Activated T-cell treated with anti-CD3 and anti-CD28 coated beads, Interleukin-2, amount 50 U/mL, for 1 hour (primary cell): Measurements from ENCODE around the gene C9orf50.
"Not testable (repeated sequence)": the region's sequence is repeated elsewhere in the genome, so short reads cannot be mapped to it uniquely, and the experiment has no call there.

Experiments used
- DNase-seq: peaks from one replicate; pipeline ENCODE4 v3.0.0-alpha.2; 2020

C9orf50 gene

GRCh38 chr9:129609486-129610212 is 11.3 kb downstream of the C9orf50 start:
- peak; percentile 70 for DNase-seq

DNA sequence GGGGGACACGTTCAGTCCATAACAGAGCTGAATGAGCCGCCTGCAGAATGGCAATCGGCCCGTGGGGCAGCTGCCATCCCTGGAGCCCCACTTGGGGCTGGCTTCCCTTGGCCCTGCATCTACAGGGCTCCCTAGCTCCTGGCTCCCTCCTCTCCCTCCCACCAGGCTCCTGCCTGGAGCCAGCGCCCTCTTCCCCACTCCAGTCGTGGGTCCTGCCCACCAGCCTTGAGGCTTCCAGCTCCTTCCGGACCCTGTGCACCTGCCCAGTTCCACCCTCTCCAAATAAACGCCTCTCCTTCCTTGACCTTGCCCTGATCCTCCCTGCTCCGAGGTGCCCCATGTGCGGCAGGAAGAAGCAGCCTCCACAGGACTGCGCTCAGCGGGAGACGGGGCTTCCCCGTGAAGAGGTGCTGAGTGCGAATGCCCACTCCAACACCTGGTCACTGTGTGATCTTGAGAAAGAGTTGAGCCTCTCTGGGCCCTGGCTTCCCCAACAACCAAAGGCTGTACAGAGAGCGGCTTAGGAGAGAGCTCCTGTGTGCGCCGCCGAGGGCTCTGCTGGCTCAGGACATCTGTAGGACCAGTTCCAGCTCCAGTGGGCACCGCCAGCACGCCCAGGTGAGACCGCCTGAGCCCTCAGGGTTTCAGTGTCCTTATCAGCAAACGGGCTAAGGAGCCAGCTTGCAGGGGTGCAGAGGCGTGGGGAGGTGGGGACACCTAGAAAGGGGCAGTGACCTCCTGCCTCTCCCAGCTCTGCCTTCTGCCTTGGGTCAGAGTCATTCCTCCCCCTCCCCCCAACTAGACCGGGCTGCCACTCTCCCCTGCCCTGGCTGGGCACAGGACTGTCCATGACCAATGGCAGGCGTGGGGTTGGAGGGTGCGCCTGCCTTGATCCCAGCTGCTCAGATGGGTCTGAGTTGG is 12.1 kb downstream of the C9orf50 start:
- DNase-seq: no peak

DNA sequence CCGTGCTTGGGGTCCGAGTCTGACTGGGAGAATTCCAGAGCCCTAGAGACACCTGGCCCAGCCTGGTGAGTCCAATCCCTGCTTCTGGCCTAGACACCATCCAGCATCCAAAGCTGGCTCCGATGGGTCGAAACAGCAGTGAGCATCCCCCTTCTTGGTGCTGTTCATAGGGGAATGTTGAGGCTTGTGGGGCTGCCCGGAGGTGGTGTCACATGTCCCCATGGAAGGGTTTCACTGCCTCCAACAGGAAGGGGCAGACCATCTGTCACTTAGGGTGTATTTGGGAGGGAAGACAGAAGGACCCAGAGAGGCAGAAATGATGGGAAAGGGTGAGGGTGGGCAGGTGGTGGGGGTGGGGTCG is 13.9 kb downstream of the C9orf50 start:
- no peak for DNase-seq

DNA sequence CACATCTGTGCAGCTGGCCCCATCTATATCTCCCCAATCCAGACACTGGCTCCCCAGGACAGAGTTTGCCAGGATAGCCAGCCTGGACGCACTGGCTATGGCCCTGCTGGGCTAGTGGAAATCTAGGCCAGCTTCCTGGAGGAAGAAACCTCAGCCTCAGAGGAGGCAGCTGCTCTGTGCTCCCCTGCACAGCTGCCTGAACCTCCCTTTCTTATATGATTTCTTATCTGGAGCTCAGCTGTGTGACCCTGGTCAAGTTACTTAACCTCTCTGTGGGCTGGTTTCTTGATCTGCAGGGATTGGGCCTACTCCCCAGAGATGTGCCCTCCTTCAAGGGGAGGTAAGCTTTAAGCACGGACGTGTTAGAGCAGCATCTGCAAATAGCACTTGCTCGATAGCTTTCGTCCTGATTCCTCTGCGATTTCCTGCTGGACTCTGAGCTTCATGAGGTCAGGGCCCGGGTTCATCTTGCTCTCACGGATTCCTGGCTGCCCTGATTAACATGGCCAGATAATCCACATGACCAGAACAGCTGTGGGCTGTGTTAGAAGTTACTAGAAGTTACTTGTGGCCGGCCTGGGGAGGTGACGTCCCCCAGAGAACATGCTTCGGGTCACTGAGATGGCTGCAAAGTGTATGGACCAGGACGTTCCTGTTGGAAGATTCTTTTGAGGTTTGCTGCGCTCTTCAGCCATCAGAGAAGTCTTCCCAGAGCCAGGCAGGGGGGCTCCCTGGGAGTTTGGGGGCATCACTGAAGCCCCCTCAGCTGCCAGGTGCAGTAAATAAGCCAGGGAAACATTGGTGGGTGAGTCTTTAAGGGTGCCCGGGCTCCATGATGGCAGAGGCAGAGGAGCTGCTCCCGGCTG is 14.5 kb downstream of the C9orf50 start:
- DNase-seq: no peak

GRCh38 chr9:129604766-129605163 is 16.1 kb downstream of the C9orf50 start:
- no peak for DNase-seq

- no peak for DNase-seq
Observed at GRCh38 chr9:129604056-129604765, 16.7 kb downstream of the C9orf50 start.

DNA sequence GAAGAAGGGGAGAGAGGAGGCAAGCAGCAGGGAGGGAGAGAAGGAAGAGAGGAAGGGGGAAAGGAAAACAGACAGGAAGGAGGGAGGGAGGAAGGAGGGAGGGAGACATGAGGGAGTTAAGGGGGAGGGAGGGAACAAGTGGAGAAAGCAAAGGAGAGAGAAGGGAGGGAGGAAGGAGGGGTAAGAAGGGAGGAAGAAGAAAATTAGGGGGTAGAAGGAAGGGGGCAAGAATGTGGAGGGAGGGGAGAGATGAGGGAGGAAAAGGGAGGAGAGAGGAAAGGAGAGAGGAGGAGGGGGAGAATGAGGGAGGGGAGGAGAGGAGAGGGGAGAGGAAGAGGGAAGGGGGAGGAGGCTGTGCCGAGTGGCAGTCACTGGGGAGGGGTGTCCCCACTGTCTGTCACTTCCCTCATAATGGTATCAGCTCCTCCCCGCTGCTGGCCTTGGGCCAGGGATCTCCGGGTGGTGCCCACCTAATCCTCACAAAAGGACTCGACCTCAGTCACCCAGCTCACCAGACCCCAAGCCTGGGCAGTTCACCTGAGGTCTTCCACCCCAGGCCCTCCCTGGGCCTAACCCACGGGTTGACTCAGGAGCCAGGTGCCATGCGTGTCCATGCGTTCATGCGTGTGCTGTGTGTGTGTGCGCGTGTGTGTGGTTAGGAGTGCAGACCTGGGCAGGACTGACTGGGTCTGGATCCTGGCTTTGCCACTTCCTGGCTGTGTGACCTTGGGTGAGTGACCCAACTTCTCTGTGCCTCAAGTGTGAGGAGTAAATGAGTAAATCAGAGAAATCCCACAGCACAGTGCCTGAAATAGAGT is 18.1 kb downstream of the C9orf50 start:
- no peak for DNase-seq

- no peak for DNase-seq
Observed at GRCh38 chr9:129601082-129601674, 19.7 kb downstream of the C9orf50 start.

DNA sequence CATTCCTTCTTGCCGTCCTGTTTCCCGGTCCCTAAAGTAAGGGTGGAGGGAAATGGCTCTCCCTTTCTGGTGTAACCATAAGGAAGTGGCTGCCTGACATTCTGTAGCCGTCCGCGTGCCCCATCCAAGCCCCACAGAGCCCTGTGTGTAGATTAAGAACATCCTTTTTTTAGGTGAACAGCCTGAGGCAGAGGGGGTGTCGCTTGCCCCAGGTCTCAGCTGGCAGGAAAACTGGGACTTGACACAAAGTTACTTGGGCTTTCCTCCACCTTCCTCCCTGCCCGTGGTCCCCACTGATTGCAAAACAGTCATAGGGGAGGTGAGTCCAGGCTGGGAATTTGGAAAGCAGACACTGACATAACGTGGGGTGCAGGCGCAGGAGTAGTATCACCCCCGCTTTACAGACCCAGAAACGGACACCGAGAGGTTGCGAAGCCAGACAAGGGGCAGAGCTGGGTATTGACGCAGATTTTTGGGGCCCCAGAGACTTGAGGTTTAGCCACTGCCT is 22.8 kb downstream of the C9orf50 start:
- no peak for DNase-seq

DNA sequence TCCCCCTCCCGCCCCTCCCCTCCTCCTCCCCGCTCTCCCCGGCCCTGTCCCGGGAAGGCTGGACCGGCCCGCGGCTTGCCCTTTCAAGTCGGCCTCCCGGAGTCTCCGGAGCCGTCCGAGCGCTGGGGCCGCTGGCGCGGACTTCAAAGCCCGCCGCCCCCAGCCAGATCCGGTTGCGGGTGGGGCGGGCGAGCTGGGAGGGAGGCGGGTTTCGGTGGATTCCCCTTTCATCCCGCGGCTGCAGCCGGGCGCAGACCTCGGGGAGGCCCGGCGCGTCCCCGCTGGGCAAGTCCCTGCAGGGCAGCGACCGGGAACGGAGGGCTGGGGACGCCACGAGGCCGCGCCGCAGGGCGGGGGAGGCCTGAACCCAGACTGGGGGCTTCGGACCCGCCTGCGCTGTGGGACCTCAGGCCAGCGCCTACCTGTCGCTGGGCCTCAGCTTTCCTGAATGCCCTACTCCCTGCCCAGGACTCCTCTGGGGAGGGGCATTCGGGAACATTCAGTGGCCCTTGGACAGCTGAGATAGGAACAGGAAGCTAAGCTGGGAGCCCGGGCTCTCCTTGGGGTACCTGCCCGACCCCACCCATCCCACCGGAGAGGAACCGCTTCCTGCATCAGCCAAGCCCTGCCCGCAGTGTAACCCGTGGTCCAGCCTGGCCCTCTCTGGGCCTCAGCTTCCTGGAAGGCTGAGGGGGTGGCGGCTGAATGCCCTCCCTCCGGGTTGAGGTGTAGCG is 23.4 kb downstream of the C9orf50 start:
- peak; percentile 43 for DNase-seq

- DNase-seq: no peak
Observed at GRCh38 chr9:129596541-129597331, 24.2 kb downstream of the C9orf50 start.

- no peak for DNase-seq
Observed at GRCh38 chr9:129595903-129596540, 24.9 kb downstream of the C9orf50 start.

DNA sequence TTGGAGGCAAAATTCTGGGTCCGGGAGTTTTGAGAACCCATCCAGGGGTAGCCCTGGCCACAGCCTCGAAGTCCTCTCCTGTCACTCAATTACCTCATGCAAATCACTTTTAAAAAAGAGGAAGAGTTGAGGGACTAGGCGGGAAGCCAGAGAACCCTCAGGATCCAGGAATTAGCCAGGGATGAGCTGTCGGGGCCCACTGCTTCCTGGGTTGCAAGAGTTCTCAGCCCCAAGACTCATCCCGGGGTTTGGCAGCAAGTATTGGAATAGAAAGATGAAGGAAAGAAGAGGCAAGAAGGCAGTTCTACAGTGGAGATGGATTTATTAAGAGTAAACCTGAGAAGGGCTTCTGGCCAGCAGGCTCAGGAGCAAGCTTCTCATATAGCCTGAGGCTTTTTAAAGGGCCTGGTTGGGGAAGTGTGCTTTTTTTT is 25.6 kb downstream of the C9orf50 start:
- DNase-seq: no peak

GRCh38 chr9:129594632-129595031 is 26.3 kb downstream of the C9orf50 start:
- DNase-seq: no peak

GRCh38 chr9:129592790-129593189 is 28.1 kb downstream of the C9orf50 start:
- not testable (repeated sequence) for DNase-seq

- no peak for DNase-seq
Observed at GRCh38 chr9:129591916-129592315, 29.0 kb downstream of the C9orf50 start.

GRCh38 chr9:129590466-129590865 is 30.4 kb downstream of the C9orf50 start:
- no peak for DNase-seq

DNA sequence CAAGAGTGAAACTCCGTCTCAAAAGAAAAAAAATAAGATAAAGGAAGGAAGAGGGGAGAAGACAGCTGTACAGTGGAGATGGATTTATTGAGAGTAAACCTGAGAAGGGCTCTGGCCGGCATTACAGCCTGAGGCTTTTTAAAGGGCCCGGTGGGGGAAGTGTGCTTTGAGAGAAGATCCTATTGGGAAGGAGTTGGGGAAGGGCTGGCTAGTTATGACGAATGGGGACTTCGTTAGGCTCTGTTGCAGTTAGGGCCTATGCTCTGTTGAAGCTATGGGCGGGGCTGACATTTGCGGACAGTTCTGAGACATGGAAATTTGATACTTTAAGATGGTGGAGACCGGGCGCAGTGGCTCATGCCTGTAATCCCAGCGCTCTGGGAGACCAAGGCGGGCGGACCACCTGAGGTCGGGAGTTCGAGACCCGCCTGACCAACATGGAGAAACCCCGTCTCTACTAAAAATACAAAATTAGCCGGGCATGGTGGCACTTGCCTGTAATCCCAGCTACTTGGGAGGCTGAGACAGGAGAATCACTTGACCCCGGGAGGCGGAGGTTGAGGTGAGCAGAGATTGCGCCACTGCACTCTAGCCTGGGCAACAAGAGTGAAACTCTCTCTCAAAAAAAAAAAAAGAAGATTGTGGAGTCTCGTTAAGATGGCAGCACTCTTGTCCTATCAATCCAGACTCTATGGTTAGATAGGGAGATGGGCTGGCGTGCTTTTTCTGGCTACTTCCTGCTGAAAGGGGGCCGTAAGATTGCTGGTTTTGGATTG is 33.2 kb downstream of the C9orf50 start:
- no peak for DNase-seq
